Gastroesophageal sphincter (tissue), 4 donors: ENCODE results near the gene ADAM12. TPM values are rescaled to one million over a fixed set of nuclear protein-coding genes. Genes with fewer than 3 reads are reported as not detected.

Experiments
- ATAC-seq: fragments of 150-250 bp; one replicate; pipeline ENCODE4 v1.9.1; 2016; ENCODE audit warnings: mild to moderate bottlenecking, moderate library complexity
- H3K27ac ChIP-seq, 4 donors: fragments of 200-600 bp; sonication (generic) in 3 of 4; 1 replicate in 3 of 4; 2 replicates in 1 of 4; pipeline ENCODE4 v1.5.1; 2016 to 2019
- H3K27me3 ChIP-seq: fragments of 200-600 bp; sonication (generic); one replicate; pipeline ENCODE4 v1.5.1; 2019
- H3K36me3 ChIP-seq, 2 donors: fragments of 200-600 bp; sonication (generic); one replicate each; pipeline ENCODE4 v1.5.1; 2019; ENCODE audit warnings: control low read depth in 1 of 2
- H3K4me1 ChIP-seq, 3 donors: fragments of 200-600 bp; sonication (generic); 1 replicate in 2 of 3; 2 replicates in 1 of 3; pipeline ENCODE4 v1.5.1; 2016 to 2019; ENCODE audit warnings: control low read depth in 2 of 3
- H3K4me3 ChIP-seq, 2 donors: fragments of 200-600 bp; sonication (generic); one replicate each; pipeline ENCODE4 v1.5.1; 2019; ENCODE audit warnings: mild to moderate bottlenecking in 1 of 2, moderate library complexity in 1 of 2
- H3K9me3 ChIP-seq, 3 donors: fragments of 200-600 bp; sonication (generic); one replicate each; pipeline ENCODE4 v1.5.1; 2017 to 2019; ENCODE audit warnings: control low read depth in 2 of 3
- CTCF ChIP-seq, 4 experiments: fragments of 200-600 bp in 2 of 4; fragments of 450-650 bp in 2 of 4; sonication (generic) in 1 of 4; IDR thresholded peaks; one replicate each; pipeline ENCODE4 v1.5.1; 2017 to 2019; ENCODE audit warnings: antibody characterized with exemption in 4 of 4, mild to moderate bottlenecking in 2 of 4, moderate library complexity in 2 of 4
- EP300 ChIP-seq: sonication (generic); formaldehyde crosslinking; IDR thresholded peaks from one replicate; pipeline ENCODE4 v1.6.1; 2017; ENCODE audit warnings: antibody characterized with exemption, mild to moderate bottlenecking
- POLR2A ChIP-seq, 2 donors: fragments of 450-650 bp; IDR thresholded peaks; one replicate each; pipeline ENCODE4 v1.6.1; 2017; ENCODE audit warnings: antibody characterized with exemption in 2 of 2, mild to moderate bottlenecking in 2 of 2, moderate library complexity in 1 of 2
- POLR2AphosphoS5 ChIP-seq: sonication (generic); formaldehyde crosslinking; IDR thresholded peaks from one replicate; pipeline ENCODE4 v1.6.1; 2017; ENCODE audit warnings: antibody characterized with exemption
- WGBS, 2 donors: methylation state at CpG; one replicate each; pipeline ENCODE4 v1.1.5; 2018; ENCODE audit warnings: low coverage in 1 of 2; 5-methylcytosine and 5-hydroxymethylcytosine counted together
- total RNA-seq, 4 donors: library from RNA; depleted of rRNA; stranded (reverse); fragments of >200 nt; gene quantifications; one replicate each; pipeline ENCODE4 v1.1.0, GENCODE V29; 2016

The ADAM12 gene
- total RNA-seq, 4 donors from 2014 or later, result 0.27 to 1.2 (median 0.89) TPM

- 67 to 80% methylated on average over 4 of the region's 4 CpGs for WGBS, 2 donors
- no peak overlapping the region for H3K27ac ChIP-seq
- no peak overlapping the region for H3K4me3 ChIP-seq
- peaks cover 23% of the 10 kb centered on the region for H3K27me3 ChIP-seq
- peaks cover 0 to 19% (median 0%) of the 10 kb centered on the region in 3 donors for H3K9me3 ChIP-seq
- no peak for TF ChIP-seq EP300
- no peak for TF ChIP-seq POLR2AphosphoS5
- TF ChIP-seq POLR2A (IDR thresholded peaks at IDR 0.05), result no peak
- TF ChIP-seq CTCF (IDR thresholded peaks at IDR 0.05), result no peak
- ATAC-seq, result no peak
- H3K36me3 ChIP-seq, result no peaks in the 10 kb centered on the region
- H3K4me1 ChIP-seq, result no peaks in the 10 kb centered on the region
These were observed 29.0 kb upstream of the ADAM12 start for GRCh38 chr10:126417220-126417825.

- H3K36me3 ChIP-seq, result no peaks in the 10 kb centered on the region
- no peak for TF ChIP-seq EP300
- TF ChIP-seq POLR2A (IDR thresholded peaks at IDR 0.05), result no peak
- TF ChIP-seq POLR2AphosphoS5, result no peak
- no peak for TF ChIP-seq CTCF (IDR thresholded peaks at IDR 0.05)
- no peaks in the 10 kb centered on the region for H3K4me1 ChIP-seq
- ATAC-seq, result no peak
- no peaks in the 10 kb centered on the region for H3K9me3 ChIP-seq
- H3K27me3 ChIP-seq, result peaks cover 8% of the 10 kb centered on the region
- H3K4me3 ChIP-seq, result no peak overlapping the region
- no peak overlapping the region for H3K27ac ChIP-seq
- WGBS, 2 donors, result 52 to 54% methylated on average over 6 of the region's 6 CpGs
These were observed 21.5 kb upstream of the ADAM12 start for GRCh38 chr10:126409821-126410220.

GRCh38 chr10:126408953-126409641, 20.8 kb upstream of the ADAM12 start:
- 39 to 78% methylated on average over 6 to 11 of the region's 11 CpGs for WGBS, 2 donors
- Histone ChIP-seq H3K36me3 (no peaks in the 10 kb centered on the region), H3K27ac (no peak overlapping the region), H3K9me3 (no peaks in the 10 kb centered on the region), H3K4me3 (no peak overlapping the region), H3K4me1 (no peaks in the 10 kb centered on the region), H3K27me3 (peaks cover 8% of the 10 kb centered on the region)
- no peak for ATAC-seq
- TF ChIP-seq POLR2AphosphoS5 (no peak), CTCF (IDR thresholded peaks at IDR 0.05) (no peak), POLR2A (IDR thresholded peaks at IDR 0.05) (no peak), EP300 (no peak)

DNA sequence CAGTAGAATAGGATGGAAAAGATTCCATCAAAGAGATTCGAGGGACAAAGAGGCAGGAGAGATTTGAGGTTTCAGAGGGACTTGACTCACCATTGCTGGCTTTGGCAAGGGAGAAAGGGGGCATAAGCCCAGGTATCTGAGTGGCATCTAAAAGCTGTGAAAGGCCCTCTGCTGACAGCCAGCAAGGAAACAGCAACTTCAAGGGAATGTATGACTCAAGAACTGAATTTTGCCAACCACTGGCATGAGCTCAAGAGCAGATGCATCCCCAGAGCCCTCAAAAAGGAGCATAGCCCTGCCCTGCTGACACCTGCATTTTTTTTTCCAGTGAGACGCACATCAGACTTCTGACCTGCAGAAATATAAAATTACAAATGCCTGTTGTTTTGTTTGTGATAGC, 19.6 kb upstream of the ADAM12 start:
- no peak for ATAC-seq
- peaks cover 4% of the 10 kb centered on the region for H3K27me3 ChIP-seq
- TF ChIP-seq CTCF (IDR thresholded peaks at IDR 0.05) (no peak), POLR2AphosphoS5 (no peak), POLR2A (IDR thresholded peaks at IDR 0.05) (no peak), EP300 (no peak)
- H3K4me1 ChIP-seq, result no peaks in the 10 kb centered on the region
- H3K36me3 ChIP-seq, result no peaks in the 10 kb centered on the region
- no peak overlapping the region for H3K4me3 ChIP-seq
- H3K27ac ChIP-seq, result no peak overlapping the region
- H3K9me3 ChIP-seq, result no peaks in the 10 kb centered on the region
- WGBS, 2 donors, result 74 to 80% methylated on average over 2 of the region's 2 CpGs

DNA sequence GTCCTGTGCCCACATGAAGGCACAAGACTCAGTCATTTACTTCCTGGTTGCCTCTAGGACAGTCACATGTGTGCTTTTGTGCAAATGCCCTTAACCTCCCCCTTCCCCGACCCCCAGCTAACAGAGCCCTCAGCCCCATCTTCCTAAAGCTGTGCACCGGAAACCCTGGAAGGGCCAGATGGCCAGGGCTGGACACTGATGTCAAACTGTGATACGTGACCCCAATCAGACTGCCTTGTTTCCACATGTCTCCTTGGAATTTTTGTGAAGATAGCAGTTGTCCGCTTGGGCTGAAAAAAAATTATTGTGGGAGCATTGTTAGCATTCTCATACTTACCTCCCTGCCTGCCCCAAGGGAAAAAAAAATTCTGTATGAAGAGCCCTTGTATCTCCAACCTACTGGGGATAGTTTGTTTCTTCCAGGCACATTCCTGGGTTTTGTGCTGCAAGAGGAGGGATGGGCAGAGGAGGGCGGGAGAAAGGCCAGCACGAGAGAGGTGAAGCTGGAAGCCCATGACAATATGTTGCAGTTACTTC, 17.0 kb upstream of the ADAM12 start:
- peaks cover 4% of the 10 kb centered on the region for H3K27me3 ChIP-seq
- WGBS, 2 donors, result 61 to 71% methylated on average over 1 to 5 of the region's 6 CpGs
- H3K9me3 ChIP-seq, result no peaks in the 10 kb centered on the region
- TF ChIP-seq POLR2A (IDR thresholded peaks at IDR 0.05) (no peak), EP300 (no peak), CTCF (IDR thresholded peaks at IDR 0.05) (no peak), POLR2AphosphoS5 (no peak)
- H3K4me1 ChIP-seq, result no peaks in the 10 kb centered on the region
- no peak overlapping the region for H3K27ac ChIP-seq
- no peak overlapping the region for H3K4me3 ChIP-seq
- no peak for ATAC-seq
- H3K36me3 ChIP-seq, result no peaks in the 10 kb centered on the region
